ENCODE measurements around the gene JAG2. TPM values are rescaled to one million over a fixed set of nuclear protein-coding genes. Genes with fewer than 3 reads are reported as not detected.
"Not testable (repeated sequence)": the region's sequence is repeated elsewhere in the genome, so short reads cannot be mapped to it uniquely, and the experiment has no call there.

JAG2 gene
- total RNA-seq, 1 donor from 2014 or later: 84.1 TPM

- Mint-ChIP-seq H3K27me3 (ENCODE audit: unreplicated experiment) (peaks cover 6% of the 10 kb centered on the region), H3K9me3 (ENCODE audit: unreplicated experiment) (peaks cover 13% of the 10 kb centered on the region), H3K4me3 (ENCODE audit: unreplicated experiment) (no peak overlapping the region), H3K4me1 (ENCODE audit: low read depth, unreplicated experiment) (no peaks in the 10 kb centered on the region), H3K27ac (ENCODE audit: unreplicated experiment) (no peak overlapping the region), H3K36me3 (ENCODE audit: unreplicated experiment) (peaks cover 14% of the 10 kb centered on the region)
- no peak for DNase-seq
- TF ChIP-seq, protein P1, sequence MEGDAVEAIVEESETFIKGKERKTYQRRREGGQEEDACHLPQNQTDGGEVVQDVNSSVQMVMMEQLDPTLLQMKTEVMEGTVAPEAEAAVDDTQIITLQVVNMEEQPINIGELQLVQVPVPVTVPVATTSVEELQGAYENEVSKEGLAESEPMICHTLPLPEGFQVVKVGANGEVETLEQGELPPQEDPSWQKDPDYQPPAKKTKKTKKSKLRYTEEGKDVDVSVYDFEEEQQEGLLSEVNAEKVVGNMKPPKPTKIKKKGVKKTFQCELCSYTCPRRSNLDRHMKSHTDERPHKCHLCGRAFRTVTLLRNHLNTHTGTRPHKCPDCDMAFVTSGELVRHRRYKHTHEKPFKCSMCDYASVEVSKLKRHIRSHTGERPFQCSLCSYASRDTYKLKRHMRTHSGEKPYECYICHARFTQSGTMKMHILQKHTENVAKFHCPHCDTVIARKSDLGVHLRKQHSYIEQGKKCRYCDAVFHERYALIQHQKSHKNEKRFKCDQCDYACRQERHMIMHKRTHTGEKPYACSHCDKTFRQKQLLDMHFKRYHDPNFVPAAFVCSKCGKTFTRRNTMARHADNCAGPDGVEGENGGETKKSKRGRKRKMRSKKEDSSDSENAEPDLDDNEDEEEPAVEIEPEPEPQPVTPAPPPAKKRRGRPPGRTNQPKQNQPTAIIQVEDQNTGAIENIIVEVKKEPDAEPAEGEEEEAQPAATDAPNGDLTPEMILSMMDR (IDR thresholded peaks at IDR 0.05; ENCODE audit: partially characterized antibody, unreplicated experiment): no peak
These were observed 49.7 kb downstream of the JAG2 start for GRCh38 chr14:105118646-105119407.

- H3K27me3 Mint-ChIP-seq (ENCODE audit: unreplicated experiment): peaks cover 6% of the 10 kb centered on the region
- peaks cover 6% of the 10 kb centered on the region for H3K9me3 Mint-ChIP-seq (ENCODE audit: unreplicated experiment)
- no peak for DNase-seq
- H3K4me3 Mint-ChIP-seq (ENCODE audit: unreplicated experiment): no peak overlapping the region
- no peaks in the 10 kb centered on the region for H3K4me1 Mint-ChIP-seq (ENCODE audit: low read depth, unreplicated experiment)
- TF ChIP-seq, protein P1 (IDR thresholded peaks at IDR 0.05; ENCODE audit: partially characterized antibody, unreplicated experiment): no peak
- no peak overlapping the region for H3K27ac Mint-ChIP-seq (ENCODE audit: unreplicated experiment)
- peaks cover 13% of the 10 kb centered on the region for H3K36me3 Mint-ChIP-seq (ENCODE audit: unreplicated experiment)
These were observed 50.7 kb downstream of the JAG2 start for GRCh38 chr14:105117710-105118385.

GRCh38 chr14:105117257-105117646, 51.3 kb downstream of the JAG2 start:
- no peak overlapping the region for H3K4me3 Mint-ChIP-seq (ENCODE audit: unreplicated experiment)
- TF ChIP-seq, protein P1 (IDR thresholded peaks at IDR 0.05; ENCODE audit: partially characterized antibody, unreplicated experiment): no peak
- DNase-seq: no peak
- no peak overlapping the region for H3K27ac Mint-ChIP-seq (ENCODE audit: unreplicated experiment)
- H3K9me3 Mint-ChIP-seq (ENCODE audit: unreplicated experiment): peaks cover 5% of the 10 kb centered on the region
- peaks cover 7% of the 10 kb centered on the region for H3K36me3 Mint-ChIP-seq (ENCODE audit: unreplicated experiment)
- peaks cover 6% of the 10 kb centered on the region for H3K27me3 Mint-ChIP-seq (ENCODE audit: unreplicated experiment)
- H3K4me1 Mint-ChIP-seq (ENCODE audit: low read depth, unreplicated experiment): no peaks in the 10 kb centered on the region

DNA sequence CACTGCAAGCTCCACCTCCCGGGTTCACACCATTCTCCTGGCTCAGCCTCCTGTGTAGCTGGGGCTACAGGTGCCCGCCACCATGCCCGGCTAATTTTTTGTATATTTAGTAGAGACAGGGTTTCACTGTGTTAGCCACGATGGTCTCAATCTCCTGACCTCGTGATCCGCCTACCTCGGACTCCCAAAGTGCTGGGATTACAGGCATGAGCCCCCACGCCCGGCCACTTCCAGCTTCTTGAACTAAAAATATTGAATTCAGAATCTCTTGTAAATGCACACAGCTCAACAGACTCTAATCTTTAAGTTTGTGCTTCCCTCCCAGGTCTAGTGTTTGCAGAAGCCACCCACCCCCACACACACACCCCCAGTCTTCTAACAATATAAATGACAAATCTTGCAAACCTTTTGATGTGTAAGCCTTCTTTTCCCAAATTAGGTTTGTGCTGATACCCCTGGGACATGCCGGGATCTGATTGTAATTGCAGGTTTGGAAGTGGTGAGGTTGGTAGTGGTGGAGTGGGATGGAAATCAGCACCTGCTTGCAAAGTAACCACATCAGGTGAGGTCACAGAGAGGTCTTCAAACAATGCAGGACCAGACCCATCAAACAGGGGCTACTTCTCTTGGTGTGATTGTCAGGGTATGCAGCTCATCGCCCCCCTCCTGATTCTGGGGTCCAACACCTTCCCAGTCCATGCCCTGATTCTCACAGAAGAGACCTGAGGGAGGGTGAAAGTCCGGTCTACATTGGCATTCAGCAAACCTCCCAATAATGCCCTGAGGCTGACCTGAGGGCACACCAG, 51.9 kb downstream of the JAG2 start:
- Mint-ChIP-seq H3K9me3 (ENCODE audit: unreplicated experiment) (peaks cover 3% of the 10 kb centered on the region), H3K4me3 (ENCODE audit: unreplicated experiment) (no peak overlapping the region), H3K4me1 (ENCODE audit: low read depth, unreplicated experiment) (no peaks in the 10 kb centered on the region), H3K36me3 (ENCODE audit: unreplicated experiment) (peaks cover 4% of the 10 kb centered on the region), H3K27ac (ENCODE audit: unreplicated experiment) (no peak overlapping the region), H3K27me3 (ENCODE audit: unreplicated experiment) (peaks cover 6% of the 10 kb centered on the region)
- DNase-seq: no peak
- TF ChIP-seq, protein P1 (IDR thresholded peaks at IDR 0.05; ENCODE audit: partially characterized antibody, unreplicated experiment): no peak

- H3K27ac Mint-ChIP-seq (ENCODE audit: unreplicated experiment); H3K9me3 Mint-ChIP-seq (ENCODE audit: unreplicated experiment); DNase-seq; H3K4me3 Mint-ChIP-seq (ENCODE audit: unreplicated experiment); H3K4me1 Mint-ChIP-seq (ENCODE audit: low read depth, unreplicated experiment); H3K27me3 Mint-ChIP-seq (ENCODE audit: unreplicated experiment): not testable (repeated sequence)
- H3K36me3 Mint-ChIP-seq (ENCODE audit: unreplicated experiment): peaks cover 12% of the 10 kb centered on the region
These were observed 59.3 kb downstream of the JAG2 start for GRCh38 chr14:105109243-105109642.

Data from glutamatergic neuron (in vitro differentiated cells).